IMR-90 (cell line): Measurements from ENCODE around the gene ARHGAP24. TPM values are rescaled to one million over a fixed set of nuclear protein-coding genes. Genes with fewer than 3 reads are reported as not detected.

Experiments used
- ATAC-seq: fragments of 200-7000 bp; cut with Tn5 transposase; 2 replicates; pipeline ENCODE4 v1.9.1; 2020; ENCODE audit warnings: low read depth, mild to moderate bottlenecking, moderate library complexity
- BruUV-seq: library from RNA; stranded (reverse); fragments of 400-500 nt; replicated peaks from 2 replicates; lab custom pipeline; 2021; lab: Mats Ljungman, UMichigan
- CTCF ChIA-PET: fragments of 300-600 bp; formaldehyde crosslinking; extraction: SDS; loops from one replicate; lab custom pipeline; 2021; ENCODE audit warnings: antibody characterized with exemption; lab: Yijun Ruan, JAX
- POLR2A ChIA-PET: fragments of 300-600 bp; sonication (Branson Sonifier 250); formaldehyde crosslinking; loops from one replicate; lab custom pipeline; 2022; ENCODE audit warnings: antibody characterized with exemption; ENCODE audit not compliant: unreplicated experiment; lab: Charles Lee
- DNase-seq: peaks from one replicate; pipeline ENCODE4 v3.0.0; 2013
- H2AFZ ChIP-seq: replicated peaks from 2 replicates; pipeline ENCODE3; 2013; ENCODE audit warnings: low read length, mild to moderate bottlenecking; ENCODE audit not compliant: poor library complexity
- H2AK5ac ChIP-seq: 2 replicates; pipeline ENCODE4 v1.6.1; 2013; ENCODE audit warnings: low read depth, low read length, inconsistent platforms
- H2AK9ac ChIP-seq: replicated peaks from 2 replicates; pipeline ENCODE3; 2013; ENCODE audit warnings: mild to moderate bottlenecking, low read depth, low read length, moderate library complexity; ENCODE audit not compliant: poor library complexity
- H2BK120ac ChIP-seq: 2 replicates; pipeline ENCODE4 v1.6.1; 2013; ENCODE audit warnings: low read depth, low read length, inconsistent platforms
- H2BK15ac ChIP-seq: 3 replicates; pipeline ENCODE4 v1.6.1; 2013; ENCODE audit warnings: low read depth, low read length, inconsistent platforms
- H2BK20ac ChIP-seq: 2 replicates; pipeline ENCODE4 v1.6.1; 2013; ENCODE audit warnings: low read depth, mild to moderate bottlenecking, inconsistent platforms, low read length, moderate library complexity
- H2BK5ac ChIP-seq: 2 replicates; pipeline ENCODE4 v1.6.1; 2013; ENCODE audit warnings: mild to moderate bottlenecking, low read depth, low read length, inconsistent platforms; ENCODE audit not compliant: poor library complexity, severe bottlenecking
- H3K14ac ChIP-seq: replicated peaks from 2 replicates; pipeline ENCODE4 v1.6.1; 2013; ENCODE audit warnings: low read depth, low read length, inconsistent platforms
- H3K18ac ChIP-seq: 2 replicates; pipeline ENCODE4 v1.6.1; 2013; ENCODE audit warnings: low read depth, low read length, control low read depth
- H3K23ac ChIP-seq: 2 replicates; pipeline ENCODE4 v1.6.1; 2013; ENCODE audit warnings: low read depth, low read length, inconsistent platforms
- H3K27ac ChIP-seq: 2 replicates; pipeline ENCODE4 v1.5.1; 2013; ENCODE audit warnings: mild to moderate bottlenecking, control low read depth, low read length; ENCODE audit not compliant: insufficient read depth
- H3K27me3 ChIP-seq: 2 replicates; pipeline ENCODE4 v1.6.1; 2013; ENCODE audit warnings: low read length; ENCODE audit not compliant: control insufficient read depth, insufficient read depth
- H3K36me3 ChIP-seq: 2 replicates; pipeline ENCODE4 v1.6.1; 2013; ENCODE audit warnings: low read length, mixed read lengths; ENCODE audit not compliant: control insufficient read depth, insufficient read depth
- H3K4ac ChIP-seq: 2 replicates; pipeline ENCODE4 v1.6.1; 2013; ENCODE audit warnings: low read depth, low read length, inconsistent platforms
- H3K4me1 ChIP-seq: 2 replicates; pipeline ENCODE4 v1.6.1; 2013; ENCODE audit warnings: low read length, mixed read lengths; ENCODE audit not compliant: control insufficient read depth, insufficient read depth
- H3K4me2 ChIP-seq: 2 replicates; pipeline ENCODE4 v1.6.1; 2013; ENCODE audit warnings: low read depth, mild to moderate bottlenecking, control low read depth, low read length, moderate library complexity
- H3K4me3 ChIP-seq: 2 replicates; pipeline ENCODE4 v1.5.1; 2013; ENCODE audit warnings: low read depth, mild to moderate bottlenecking, control low read depth, low read length, moderate library complexity; ENCODE audit not compliant: insufficient read depth
- H3K56ac ChIP-seq: 2 replicates; pipeline ENCODE4 v1.6.1; 2013; ENCODE audit warnings: low read length, inconsistent platforms; ENCODE audit not compliant: insufficient read depth; ENCODE audit errors: extremely low read depth
- H3K79me1 ChIP-seq, 2 experiments: 2 replicates each; pipeline ENCODE4 v1.6.1; 2013; ENCODE audit warnings: low read length in 2 of 2, inconsistent platforms in 1 of 2, low read depth in 1 of 2
- H3K9ac ChIP-seq: 2 replicates; pipeline ENCODE4 v1.6.1; 2013; ENCODE audit warnings: low read depth, low read length, control low read depth
- H3K9me1 ChIP-seq: 2 replicates; pipeline ENCODE4 v1.6.1; 2013; ENCODE audit warnings: low read length, inconsistent platforms; ENCODE audit not compliant: insufficient read depth
- H3K9me3 ChIP-seq: 2 replicates; pipeline ENCODE4 v1.6.1; 2013; ENCODE audit warnings: low read length; ENCODE audit not compliant: control insufficient read depth, insufficient read depth
- H4K20me1 ChIP-seq: 2 replicates; pipeline ENCODE4 v1.6.1; 2013; ENCODE audit warnings: low read length, inconsistent platforms; ENCODE audit not compliant: insufficient read depth
- H4K5ac ChIP-seq: 2 replicates; pipeline ENCODE4 v1.6.1; 2013; ENCODE audit warnings: mild to moderate bottlenecking, low read depth, low read length, control low read depth
- H4K8ac ChIP-seq, 2 experiments: 2 replicates each; pipeline ENCODE4 v1.6.1; 2013; ENCODE audit warnings: low read depth in 2 of 2, low read length in 2 of 2, control low read depth in 1 of 2, inconsistent platforms in 1 of 2
- H4K91ac ChIP-seq: 2 replicates; pipeline ENCODE4 v1.6.1; 2013; ENCODE audit warnings: low read depth, low read length, inconsistent platforms; ENCODE audit not compliant: insufficient read depth
- BHLHE40 ChIP-seq: fragments of 150-350 bp; IDR thresholded peaks from 2 replicates; pipeline ENCODE4 v1.6.1; 2016; ENCODE audit warnings: mild to moderate bottlenecking, low read depth, low read length
- CEBPB ChIP-seq: IDR thresholded peaks from 2 replicates; pipeline ENCODE4 v1.6.1; 2012; ENCODE audit warnings: low read depth, low read length, improper control_type of control experiment
- MAFK ChIP-seq: IDR thresholded peaks from 2 replicates; pipeline ENCODE4 v1.6.1; 2012; ENCODE audit warnings: low read depth, low read length, improper control_type of control experiment
- MXI1 ChIP-seq: IDR thresholded peaks from 2 replicates; pipeline ENCODE4 v1.6.1; 2012; ENCODE audit warnings: low read depth, mild to moderate bottlenecking, low read length, moderate library complexity, borderline replicate concordance
- RAD21 ChIP-seq: IDR thresholded peaks from 2 replicates; pipeline ENCODE4 v1.6.1; 2012; ENCODE audit warnings: low read length, improper control_type of control experiment
- RCOR1 ChIP-seq: IDR thresholded peaks from 2 replicates; pipeline ENCODE4 v1.6.1; 2012; ENCODE audit warnings: mild to moderate bottlenecking, low read length, improper control_type of control experiment; ENCODE audit not compliant: insufficient replicate concordance
- SMC3 ChIP-seq: fragments of 150-350 bp; IDR thresholded peaks from 2 replicates; pipeline ENCODE4 v1.6.1; 2016; ENCODE audit warnings: low read depth, mild to moderate bottlenecking, antibody characterized with exemption, low read length, moderate library complexity
- WGBS, 2 experiments: methylation state at CpG; one replicate each; pipeline versions ENCODE4 v1.1.5 to v1.1.7; 2013; ENCODE audit warnings: missing lambda C conversion rate in 2 of 2; ENCODE audit not compliant: insufficient read length in 1 of 2; ENCODE audit errors: extremely low coverage in 2 of 2; 5-methylcytosine and 5-hydroxymethylcytosine counted together
- dilution Hi-C: fragments of 300-500 bp; cut with HindIII; formaldehyde crosslinking; loops from one replicate; pipeline ENCODE4 v1.14.3; 2018; ENCODE audit warnings: low sequenced_read_pairs; ENCODE audit not compliant: unreplicated experiment
- in situ Hi-C: fragments of 300-500 bp; cut with MboI; formaldehyde crosslinking; loops from 3 replicates; pipeline ENCODE4 v1.14.3; 2019; ENCODE audit warnings: low sequenced_read_pairs, inconsistent platforms, mixed read lengths
- intact Hi-C: fragments of 100-400 bp; cut with micrococcal nuclease; formaldehyde crosslinking; loops from 2 replicates; pipeline ENCODE4 v1.10.0; 2022
- polyA plus RNA-seq, 3 experiments: library from polyadenylated mRNA; depleted of rRNA; stranded (reverse); fragments of >200 nt; gene quantifications; 2 replicates each; pipeline ENCODE4 v1.2.3, GENCODE V29; 2012; ENCODE audit warnings: low replicate concordance in 1 of 3
- total RNA-seq: library from RNA; depleted of rRNA; stranded (reverse); fragments of >200 nt; gene quantifications from 2 replicates; pipeline ENCODE4 v1.2.3, GENCODE V29; 2012
- TF ChIP-seq, protein P1 (sequence below): fragments of 150-350 bp; IDR thresholded peaks from 2 replicates; pipeline ENCODE4 v1.6.1; 2016; ENCODE audit warnings: low read depth, mild to moderate bottlenecking, low read length, moderate library complexity, borderline replicate concordance
- TF ChIP-seq, protein P2 (sequence below): fragments of 150-350 bp; IDR thresholded peaks from 2 replicates; pipeline ENCODE4 v1.6.1; 2017; ENCODE audit warnings: mild to moderate bottlenecking, antibody characterized with exemption, low read length, low read depth
- TF ChIP-seq, protein P3 (sequence below): conservative IDR thresholded peaks from 2 replicates; pipeline ENCODE4 v1.5.1; 2012; ENCODE audit warnings: mild to moderate bottlenecking, low read depth, low read length, improper control_type of control experiment

Gene ARHGAP24
- total and polyA plus RNA-seq, 2 of the 4 experiments (the other 2 are of a cell fraction): 11.9 to 24.0 TPM

DNA sequence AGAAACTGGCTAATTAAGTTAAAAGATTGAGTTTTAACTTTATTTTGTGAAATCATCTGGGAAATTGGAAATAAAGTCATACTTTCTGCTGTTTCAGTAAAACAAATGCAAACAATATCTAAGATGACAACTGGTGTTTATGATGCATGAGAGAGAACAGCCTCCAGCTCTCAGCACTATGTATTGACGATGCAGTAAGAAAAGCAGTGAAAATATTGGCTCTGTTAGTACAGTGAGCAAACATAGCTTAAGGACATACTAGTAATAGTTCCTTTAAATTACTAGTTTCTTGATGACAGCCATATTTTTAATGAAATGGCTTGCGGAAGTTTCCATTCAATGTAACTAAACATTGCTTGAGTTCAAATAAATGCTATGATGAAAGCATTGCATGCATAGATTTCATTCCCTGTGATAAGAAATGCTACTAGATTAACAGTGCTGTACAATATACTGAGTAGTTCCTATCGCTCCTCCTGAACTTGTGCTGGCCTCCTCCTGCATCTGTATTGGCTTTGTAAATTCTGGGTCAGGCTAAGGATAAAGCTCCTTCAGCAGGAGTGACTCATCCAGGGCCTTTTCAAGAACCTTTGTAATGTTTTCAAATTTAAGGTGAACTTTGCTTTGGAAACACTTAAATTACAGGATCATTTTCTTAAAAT is 11.6 kb downstream of the ARHGAP24 start:
- CTCF ChIA-PET: no interaction called here
- no peak for ATAC-seq

More for the DNA sequence above, 11.6 kb downstream of the ARHGAP24 start:
- Histone ChIP-seq H4K91ac (no peak overlapping the region), H4K20me1 (no peaks in the 10 kb centered on the region), H3K4me2 (no peak overlapping the region), H3K4me3 (no peak overlapping the region), H2BK5ac (no peak overlapping the region), H3K9ac (no peak overlapping the region), H2BK20ac (no peak overlapping the region), H3K4me1 (no peaks in the 10 kb centered on the region), H2AFZ (no peak overlapping the region), H3K9me3 (no peaks in the 10 kb centered on the region), H4K8ac (no peak overlapping the region), H4K5ac (no peak overlapping the region), H3K56ac (no peak overlapping the region), H3K18ac (no peak overlapping the region), H3K36me3 (no peaks in the 10 kb centered on the region), H3K27me3 (no peaks in the 10 kb centered on the region), H3K9me1 (no peaks in the 10 kb centered on the region), H2AK9ac (no peak overlapping the region), H3K79me1 (no peaks in the 10 kb centered on the region), H3K14ac (no peak overlapping the region), H2BK120ac (no peak overlapping the region), H3K4ac (no peak overlapping the region), H2AK5ac (no peak overlapping the region), H2BK15ac (no peak overlapping the region), H3K23ac (no peak overlapping the region), H3K27ac (no peak overlapping the region)
- POLR2A ChIA-PET: no interaction called here
- BruUV-seq: no TSS peak
- intact Hi-C loops (no loop called here), in situ Hi-C loops (no loop called here), dilution Hi-C loops (no loop called here)
- TF ChIP-seq, protein P1, sequence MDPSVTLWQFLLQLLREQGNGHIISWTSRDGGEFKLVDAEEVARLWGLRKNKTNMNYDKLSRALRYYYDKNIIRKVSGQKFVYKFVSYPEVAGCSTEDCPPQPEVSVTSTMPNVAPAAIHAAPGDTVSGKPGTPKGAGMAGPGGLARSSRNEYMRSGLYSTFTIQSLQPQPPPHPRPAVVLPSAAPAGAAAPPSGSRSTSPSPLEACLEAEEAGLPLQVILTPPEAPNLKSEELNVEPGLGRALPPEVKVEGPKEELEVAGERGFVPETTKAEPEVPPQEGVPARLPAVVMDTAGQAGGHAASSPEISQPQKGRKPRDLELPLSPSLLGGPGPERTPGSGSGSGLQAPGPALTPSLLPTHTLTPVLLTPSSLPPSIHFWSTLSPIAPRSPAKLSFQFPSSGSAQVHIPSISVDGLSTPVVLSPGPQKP: no peak
- TF ChIP-seq CEBPB (no peak), BHLHE40 (no peak), MAFK (no peak), MXI1 (no peak), SMC3 (no peak), RAD21 (no peak), RCOR1 (no peak)
- TF ChIP-seq, protein P2, sequence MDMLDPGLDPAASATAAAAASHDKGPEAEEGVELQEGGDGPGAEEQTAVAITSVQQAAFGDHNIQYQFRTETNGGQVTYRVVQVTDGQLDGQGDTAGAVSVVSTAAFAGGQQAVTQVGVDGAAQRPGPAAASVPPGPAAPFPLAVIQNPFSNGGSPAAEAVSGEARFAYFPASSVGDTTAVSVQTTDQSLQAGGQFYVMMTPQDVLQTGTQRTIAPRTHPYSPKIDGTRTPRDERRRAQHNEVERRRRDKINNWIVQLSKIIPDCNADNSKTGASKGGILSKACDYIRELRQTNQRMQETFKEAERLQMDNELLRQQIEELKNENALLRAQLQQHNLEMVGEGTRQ: no peak
- TF ChIP-seq, protein P3, sequence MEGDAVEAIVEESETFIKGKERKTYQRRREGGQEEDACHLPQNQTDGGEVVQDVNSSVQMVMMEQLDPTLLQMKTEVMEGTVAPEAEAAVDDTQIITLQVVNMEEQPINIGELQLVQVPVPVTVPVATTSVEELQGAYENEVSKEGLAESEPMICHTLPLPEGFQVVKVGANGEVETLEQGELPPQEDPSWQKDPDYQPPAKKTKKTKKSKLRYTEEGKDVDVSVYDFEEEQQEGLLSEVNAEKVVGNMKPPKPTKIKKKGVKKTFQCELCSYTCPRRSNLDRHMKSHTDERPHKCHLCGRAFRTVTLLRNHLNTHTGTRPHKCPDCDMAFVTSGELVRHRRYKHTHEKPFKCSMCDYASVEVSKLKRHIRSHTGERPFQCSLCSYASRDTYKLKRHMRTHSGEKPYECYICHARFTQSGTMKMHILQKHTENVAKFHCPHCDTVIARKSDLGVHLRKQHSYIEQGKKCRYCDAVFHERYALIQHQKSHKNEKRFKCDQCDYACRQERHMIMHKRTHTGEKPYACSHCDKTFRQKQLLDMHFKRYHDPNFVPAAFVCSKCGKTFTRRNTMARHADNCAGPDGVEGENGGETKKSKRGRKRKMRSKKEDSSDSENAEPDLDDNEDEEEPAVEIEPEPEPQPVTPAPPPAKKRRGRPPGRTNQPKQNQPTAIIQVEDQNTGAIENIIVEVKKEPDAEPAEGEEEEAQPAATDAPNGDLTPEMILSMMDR: no peak
- no peak for DNase-seq
- no CpG with 5 or more reads among the region's 3 CpGs for WGBS, 2 experiments
